Measurements from ENCODE around the gene MBD3L3.
A peak's percentile ranks its signal among the peaks of the same experiment; 100 is the strongest.
"Not testable (repeated sequence)": the region's sequence is repeated elsewhere in the genome, so short reads cannot be mapped to it uniquely, and the experiment has no call there.

MBD3L3 gene

DNA sequence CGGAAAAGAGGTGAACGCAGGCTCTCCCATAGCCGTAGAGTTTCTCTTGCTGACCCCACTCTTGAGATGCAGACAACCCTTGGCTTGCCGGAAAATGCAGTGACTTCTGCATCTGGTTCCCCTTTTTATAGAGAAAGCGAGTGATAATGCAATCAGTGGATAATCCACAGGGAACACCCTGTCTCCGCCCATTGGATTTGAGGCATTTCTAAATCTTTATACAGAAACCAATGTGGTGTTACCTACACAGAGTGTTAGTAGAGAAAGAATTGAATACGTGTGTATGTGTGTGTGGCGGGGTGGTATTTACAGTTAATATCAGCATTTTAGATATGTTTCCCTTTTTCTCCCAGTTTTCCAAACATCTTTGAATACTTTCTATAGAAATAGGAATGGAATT lies at the start of gene MBD3L3:
TSS of gene MBD3L3 (minus strand) at position 101 of the 400 bp plus-strand sequence. CDS start at position 30, 71 bp downstream.
- not testable (repeated sequence) for ATAC-seq; DNase-seq (ENCODE audit: low spot score in 2 of 2); H3K4me3 Mint-ChIP-seq; H3K9me3 Mint-ChIP-seq; H3K4me1 Mint-ChIP-seq; H3K27ac Mint-ChIP-seq; H3K36me3 Mint-ChIP-seq

DNA sequence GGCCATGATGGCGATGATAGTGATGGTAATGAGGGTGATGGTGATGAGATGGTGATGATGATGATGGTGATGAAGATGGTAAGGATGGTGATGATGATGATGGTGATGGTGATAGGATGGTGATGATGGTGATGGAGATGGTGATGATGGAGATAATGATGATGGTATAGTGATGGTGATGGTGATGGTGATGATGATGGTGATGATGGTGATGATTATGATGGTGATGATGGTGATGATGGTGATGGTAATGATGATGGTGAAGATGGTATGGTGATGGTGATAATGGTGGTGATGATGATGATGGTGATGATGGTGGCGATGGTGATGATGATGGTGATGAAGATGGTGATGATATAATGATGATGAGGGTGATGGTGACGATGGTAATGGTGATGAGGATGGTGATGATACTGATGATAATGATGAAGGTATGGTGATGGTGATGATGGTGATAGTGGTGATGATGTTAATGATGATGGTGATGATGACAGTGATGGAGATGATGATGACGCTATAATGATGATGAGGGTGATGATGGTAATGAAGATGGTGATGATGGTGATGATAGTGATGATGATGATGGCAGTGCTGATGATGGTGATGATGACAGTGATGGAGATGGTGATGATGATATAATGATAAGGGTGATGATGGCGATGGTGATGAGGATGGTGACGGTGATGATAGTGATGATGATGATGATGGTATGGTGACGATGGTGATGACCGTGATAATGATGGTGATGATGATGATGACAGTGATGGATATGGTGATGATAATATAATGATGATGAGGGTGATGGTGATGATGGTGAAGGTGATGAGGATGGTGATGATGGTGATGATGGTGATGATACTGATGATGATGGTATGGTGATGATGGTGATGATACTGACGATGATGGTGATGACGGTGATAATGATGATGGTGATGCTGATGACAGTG lies 48.5 kb upstream of the MBD3L3 start:
- H3K4me1 Mint-ChIP-seq: no peaks in the 10 kb centered on the region
- no peak overlapping the region for H3K4me3 Mint-ChIP-seq
- H3K9me3 Mint-ChIP-seq: no peaks in the 10 kb centered on the region
- ATAC-seq (no peak), DNase-seq (ENCODE audit: low spot score in 2 of 2) (no peak)
- no peaks in the 10 kb centered on the region for H3K36me3 Mint-ChIP-seq
- H3K27ac Mint-ChIP-seq: no peak overlapping the region

DNA sequence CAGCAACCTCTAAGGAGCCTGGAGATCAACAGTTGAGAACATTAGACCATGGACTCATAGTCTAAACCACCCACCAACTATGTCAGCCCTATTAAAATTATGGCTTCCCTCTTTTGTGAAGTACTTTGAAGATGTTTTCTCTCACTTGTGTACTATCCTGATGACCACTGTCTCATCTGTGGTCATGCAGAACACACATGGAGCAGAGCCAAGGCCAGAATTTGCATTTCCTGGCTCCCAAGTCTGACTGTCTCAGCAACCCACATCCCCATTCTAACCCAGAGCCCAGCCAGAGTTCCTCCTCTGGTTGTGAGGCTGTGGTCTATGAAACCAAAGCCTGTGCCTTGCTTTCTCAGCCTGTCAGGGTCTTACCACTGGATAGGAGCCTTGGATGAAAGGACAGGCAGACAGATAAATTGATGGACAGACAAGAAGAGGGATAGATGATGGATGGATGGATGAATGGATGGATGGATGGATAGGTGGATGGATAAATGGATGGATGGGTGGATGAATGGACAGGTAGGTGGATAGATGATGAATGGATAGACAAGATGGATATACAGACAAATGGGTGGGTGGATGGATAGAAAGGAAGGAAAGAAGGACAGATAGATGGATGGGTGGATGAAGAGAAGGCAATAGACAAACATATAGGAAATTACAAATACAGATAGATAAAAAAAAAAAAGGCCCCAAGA lies 46.4 kb upstream of the MBD3L3 start:
- Mint-ChIP-seq H3K36me3 (no peaks in the 10 kb centered on the region), H3K4me3 (no peak overlapping the region), H3K27ac (no peak overlapping the region), H3K4me1 (peaks cover under 1% of the 10 kb centered on the region), H3K9me3 (no peaks in the 10 kb centered on the region)
- ATAC-seq: no peak
- DNase-seq (ENCODE audit: low spot score in 2 of 2): no peak

DNA sequence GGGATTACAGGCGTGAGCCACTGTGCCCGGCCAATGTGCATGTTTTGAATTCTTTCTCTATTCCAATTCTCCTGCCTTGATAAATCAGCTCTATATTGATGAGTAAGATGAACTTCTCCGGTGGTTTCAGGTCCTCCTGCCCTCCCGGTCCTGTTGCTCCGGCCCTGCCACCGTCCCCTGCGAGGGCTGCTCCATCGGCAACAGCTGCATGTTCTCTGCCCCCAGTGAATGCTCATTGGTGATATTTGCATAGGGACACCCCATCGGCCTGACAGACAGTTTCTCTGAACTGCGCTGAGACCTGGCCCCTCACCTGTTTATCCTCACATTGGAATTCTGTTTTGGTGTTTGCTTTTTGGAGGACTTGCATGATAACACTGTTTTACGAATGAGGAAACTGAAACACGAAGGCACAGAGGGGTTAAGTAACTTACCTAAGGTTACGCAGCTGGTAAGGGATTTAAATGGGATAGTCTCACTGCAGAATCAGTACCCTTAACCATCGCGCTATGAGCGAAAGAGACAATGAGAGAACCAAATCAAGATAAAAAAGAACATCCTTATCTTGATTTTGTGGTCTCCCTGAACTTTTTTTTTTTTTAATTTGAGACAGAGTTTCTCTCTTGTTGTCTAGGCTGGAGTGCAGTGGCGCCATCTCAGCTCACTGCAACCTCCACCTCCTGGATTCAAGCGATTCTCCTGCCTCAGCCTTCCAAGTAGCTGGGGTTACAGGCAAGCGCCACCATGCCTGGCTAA lies 43.2 kb upstream of the MBD3L3 start:
- Mint-ChIP-seq H3K36me3 (peaks cover 6% of the 10 kb centered on the region), H3K27ac (no peak overlapping the region), H3K4me3 (no peak overlapping the region), H3K9me3 (peaks cover 11% of the 10 kb centered on the region), H3K4me1 (peaks cover 20% of the 10 kb centered on the region)
- ATAC-seq (no peak), DNase-seq (ENCODE audit: low spot score in 2 of 2) (no peak)

DNA sequence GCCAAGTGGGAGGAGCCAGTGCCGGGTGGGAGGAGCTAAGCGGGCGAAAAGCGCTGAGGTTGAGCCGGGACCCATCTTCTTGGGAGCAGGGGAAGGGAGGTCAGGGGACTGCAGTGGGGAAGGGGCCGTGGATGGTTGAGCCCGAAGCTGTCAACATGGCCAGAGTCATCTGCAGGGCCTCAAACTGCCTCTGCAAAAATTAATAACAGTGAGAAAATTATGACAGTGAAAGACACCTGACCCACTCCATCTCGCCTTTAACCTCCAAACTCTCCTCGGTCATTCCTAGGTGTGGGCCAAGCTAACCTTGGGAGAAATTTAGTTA lies 41.1 kb upstream of the MBD3L3 start:
- Mint-ChIP-seq H3K4me3 (peak overlapping the region; percentile 85), H3K4me1 (peaks cover 20% of the 10 kb centered on the region), H3K27ac (peak overlapping the region; percentile 94), H3K36me3 (peaks cover 6% of the 10 kb centered on the region), H3K9me3 (peaks cover 22% of the 10 kb centered on the region)
- ATAC-seq (no peak), DNase-seq (ENCODE audit: low spot score in 2 of 2) (no peak)

DNA sequence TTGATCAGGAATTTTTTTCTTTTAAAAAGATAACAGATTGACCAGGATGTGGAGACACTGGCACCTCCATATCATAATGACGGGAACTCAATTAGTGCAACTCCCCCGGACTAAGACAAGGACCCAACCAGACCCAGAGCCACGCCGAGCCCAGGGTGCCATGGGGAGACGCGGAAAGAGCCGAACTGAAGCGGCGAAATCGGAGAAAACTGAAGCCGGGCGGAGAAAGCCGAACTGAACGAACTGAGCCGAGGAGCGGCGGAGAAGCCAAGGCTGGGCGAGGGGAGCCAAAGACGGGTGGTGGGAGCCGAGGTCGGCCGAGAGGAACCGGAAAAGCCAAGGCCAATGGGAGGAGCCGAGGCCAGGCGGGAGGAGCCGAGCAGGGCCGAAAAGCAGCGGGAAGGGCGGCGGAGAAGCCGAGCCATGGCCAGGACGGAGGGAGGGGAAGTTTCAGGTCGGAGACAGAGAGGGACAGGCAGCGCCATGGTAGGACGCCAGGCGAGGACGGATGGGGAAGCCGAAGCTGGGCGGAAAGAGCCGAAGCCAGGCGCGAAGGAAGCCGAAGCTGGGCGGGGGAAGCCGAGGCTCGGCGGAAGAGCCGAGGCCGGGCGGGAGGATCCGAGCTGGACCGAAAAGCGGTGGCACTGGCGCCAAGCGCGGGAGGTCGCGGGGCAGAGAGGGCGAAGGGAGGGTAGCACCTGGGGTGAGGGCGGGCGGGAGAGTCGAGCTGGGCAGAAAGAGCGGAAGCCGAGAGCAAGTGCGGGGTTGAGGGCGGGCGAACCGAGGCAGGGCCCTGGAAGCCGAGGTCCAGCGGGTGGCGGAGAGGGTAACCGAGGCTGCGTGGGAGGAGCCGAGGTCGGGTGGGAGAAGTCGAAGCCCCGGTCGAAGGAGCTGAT lies 40.5 kb upstream of the MBD3L3 start:
- H3K4me3 Mint-ChIP-seq: peak overlapping the region; percentile 85
- H3K4me1 Mint-ChIP-seq: peaks cover 20% of the 10 kb centered on the region
- ATAC-seq: peak; percentile 93
- DNase-seq (ENCODE audit: low spot score in 2 of 2): peak; percentile 88 to 96
- H3K36me3 Mint-ChIP-seq: peaks cover 6% of the 10 kb centered on the region
- H3K9me3 Mint-ChIP-seq: peaks cover 22% of the 10 kb centered on the region
- peak overlapping the region; percentile 94 for H3K27ac Mint-ChIP-seq

DNA sequence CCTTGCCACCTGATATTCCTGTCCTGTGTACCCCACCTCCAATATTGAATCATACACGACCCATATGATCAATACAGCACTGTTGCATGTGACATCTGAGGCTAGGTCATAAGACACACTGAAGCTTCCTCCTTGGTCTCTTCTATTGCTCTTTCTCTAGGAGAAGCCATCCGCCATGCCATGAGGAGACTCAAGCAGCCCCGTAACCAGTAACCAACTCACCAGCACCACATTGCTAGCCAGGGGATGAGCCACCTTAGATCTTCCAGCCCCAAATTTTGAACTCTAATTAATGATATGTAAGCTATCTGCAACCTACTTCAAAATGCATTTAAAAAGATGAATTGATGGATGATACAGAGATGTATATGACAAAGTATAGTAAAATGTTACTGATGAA lies 39.6 kb upstream of the MBD3L3 start:
- Mint-ChIP-seq H3K36me3 (peaks cover 6% of the 10 kb centered on the region), H3K9me3 (peaks cover 22% of the 10 kb centered on the region), H3K27ac (peak overlapping the region; percentile 94), H3K4me1 (peaks cover 20% of the 10 kb centered on the region), H3K4me3 (peak overlapping the region; percentile 85)
- ATAC-seq (no peak), DNase-seq (ENCODE audit: low spot score in 2 of 2) (no peak)

DNA sequence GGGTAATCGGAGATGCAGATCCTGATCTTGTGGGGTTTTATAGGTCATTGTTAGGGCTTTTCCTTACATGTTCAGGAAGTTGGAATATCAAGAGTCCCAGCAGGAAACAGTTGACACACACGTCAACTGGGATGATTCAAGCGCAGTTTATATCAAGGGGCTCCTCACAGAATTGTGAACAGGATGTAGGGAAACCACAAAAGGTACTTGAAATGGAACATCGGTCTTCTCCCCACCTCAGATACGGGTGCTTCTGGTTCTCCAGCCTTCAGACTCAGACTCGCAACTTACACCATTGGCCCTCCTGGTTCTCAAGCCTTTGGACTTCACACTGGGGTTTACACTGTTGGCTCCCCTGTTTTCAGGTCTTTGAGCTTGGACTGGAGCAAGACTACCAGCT lies 30.5 kb upstream of the MBD3L3 start:
- DNase-seq (ENCODE audit: low spot score in 2 of 2) (no peak), ATAC-seq (no peak)
- no peak overlapping the region for H3K4me3 Mint-ChIP-seq
- no peaks in the 10 kb centered on the region for H3K4me1 Mint-ChIP-seq
- H3K36me3 Mint-ChIP-seq: peaks cover 19% of the 10 kb centered on the region
- H3K9me3 Mint-ChIP-seq: peaks cover 14% of the 10 kb centered on the region
- H3K27ac Mint-ChIP-seq: no peak overlapping the region

DNA sequence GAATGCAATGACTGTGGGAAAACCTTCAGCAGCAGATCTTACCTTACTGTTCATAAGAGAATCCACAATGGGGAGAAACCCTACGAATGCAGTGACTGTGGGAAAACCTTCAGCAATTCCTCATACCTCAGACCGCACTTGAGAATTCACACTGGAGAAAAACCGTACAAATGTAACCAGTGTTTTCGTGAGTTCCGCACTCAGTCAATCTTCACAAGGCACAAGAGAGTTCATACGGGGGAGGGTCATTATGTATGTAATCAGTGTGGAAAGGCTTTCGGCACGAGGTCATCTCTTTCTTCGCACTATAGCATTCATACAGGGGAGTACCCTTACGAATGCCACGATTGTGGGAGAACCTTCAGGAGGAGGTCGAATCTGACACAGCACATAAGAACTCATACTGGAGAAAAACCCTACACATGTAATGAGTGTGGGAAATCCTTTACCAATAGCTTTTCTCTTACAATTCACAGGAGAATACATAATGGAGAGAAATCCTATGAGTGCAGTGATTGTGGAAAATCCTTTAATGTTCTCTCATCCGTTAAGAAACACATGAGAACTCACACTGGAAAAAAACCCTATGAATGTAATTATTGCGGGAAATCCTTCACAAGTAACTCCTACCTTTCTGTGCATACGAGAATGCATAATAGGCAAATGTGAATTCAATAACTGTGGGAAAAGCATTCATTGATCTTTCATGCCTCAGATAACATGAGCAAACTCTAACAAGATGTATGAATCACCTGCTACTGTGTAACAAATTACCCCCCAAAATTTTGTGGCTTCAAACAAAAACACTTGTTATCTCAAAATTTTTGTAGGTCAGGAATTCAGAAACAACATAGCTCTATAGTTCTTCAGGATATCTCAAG lies 24.8 kb upstream of the MBD3L3 start:
- ATAC-seq (no peak), DNase-seq (ENCODE audit: low spot score in 2 of 2) (no peak)
- Mint-ChIP-seq H3K4me3 (no peak overlapping the region), H3K4me1 (no peaks in the 10 kb centered on the region), H3K9me3 (peaks cover 23% of the 10 kb centered on the region), H3K27ac (no peak overlapping the region), H3K36me3 (peaks cover 76% of the 10 kb centered on the region)

DNA sequence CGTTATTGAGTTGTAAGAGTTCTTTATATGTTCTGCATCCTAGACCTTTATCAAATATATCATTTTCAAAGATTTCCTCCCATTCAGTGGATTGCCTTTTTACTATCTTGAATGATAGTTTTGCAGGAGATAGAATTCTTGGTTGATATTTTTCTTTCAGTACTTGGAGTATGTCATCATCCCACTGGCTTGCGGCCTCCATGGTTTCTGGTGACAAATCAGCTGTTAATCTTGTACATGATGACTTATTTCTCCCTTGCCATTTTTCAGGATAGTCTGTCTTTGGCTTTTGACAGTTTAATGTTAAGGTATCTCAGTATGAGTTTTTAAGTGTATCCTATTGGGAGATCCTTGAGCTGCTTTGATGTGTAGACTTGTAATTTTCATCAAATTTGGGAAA lies 19.5 kb upstream of the MBD3L3 start:
- no peak overlapping the region for H3K27ac Mint-ChIP-seq
- ATAC-seq: no peak
- no peaks in the 10 kb centered on the region for H3K4me1 Mint-ChIP-seq
- no peak overlapping the region for H3K4me3 Mint-ChIP-seq
- no peak for DNase-seq (ENCODE audit: low spot score in 2 of 2)
- H3K36me3 Mint-ChIP-seq: peaks cover 100% of the 10 kb centered on the region
- peaks cover 14% of the 10 kb centered on the region for H3K9me3 Mint-ChIP-seq

DNA sequence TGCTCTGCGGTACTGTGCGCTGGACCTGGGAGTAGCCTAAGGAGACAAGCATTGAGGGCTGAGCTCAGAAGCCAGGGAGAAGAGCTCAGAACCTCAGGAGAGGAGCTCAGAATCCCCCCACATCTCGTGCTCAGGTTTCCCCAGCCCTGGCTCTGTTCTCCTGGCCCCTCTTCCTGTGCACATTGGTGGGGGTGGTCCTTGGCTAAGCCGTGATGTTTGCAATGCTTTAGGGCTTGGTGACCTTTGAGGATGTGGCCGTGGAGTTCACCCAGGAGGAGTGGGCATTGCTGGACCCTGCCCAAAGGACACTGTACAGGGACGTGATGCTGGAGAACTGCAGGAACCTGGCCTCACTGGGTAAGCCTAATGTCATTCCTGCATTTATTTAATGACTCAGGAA lies 17.7 kb upstream of the MBD3L3 start:
- no peak overlapping the region for H3K27ac Mint-ChIP-seq
- no peak overlapping the region for H3K4me3 Mint-ChIP-seq
- peaks cover 100% of the 10 kb centered on the region for H3K36me3 Mint-ChIP-seq
- ATAC-seq: no peak
- no peak for DNase-seq (ENCODE audit: low spot score in 2 of 2)
- peaks cover 9% of the 10 kb centered on the region for H3K9me3 Mint-ChIP-seq
- peaks cover 8% of the 10 kb centered on the region for H3K4me1 Mint-ChIP-seq

DNA sequence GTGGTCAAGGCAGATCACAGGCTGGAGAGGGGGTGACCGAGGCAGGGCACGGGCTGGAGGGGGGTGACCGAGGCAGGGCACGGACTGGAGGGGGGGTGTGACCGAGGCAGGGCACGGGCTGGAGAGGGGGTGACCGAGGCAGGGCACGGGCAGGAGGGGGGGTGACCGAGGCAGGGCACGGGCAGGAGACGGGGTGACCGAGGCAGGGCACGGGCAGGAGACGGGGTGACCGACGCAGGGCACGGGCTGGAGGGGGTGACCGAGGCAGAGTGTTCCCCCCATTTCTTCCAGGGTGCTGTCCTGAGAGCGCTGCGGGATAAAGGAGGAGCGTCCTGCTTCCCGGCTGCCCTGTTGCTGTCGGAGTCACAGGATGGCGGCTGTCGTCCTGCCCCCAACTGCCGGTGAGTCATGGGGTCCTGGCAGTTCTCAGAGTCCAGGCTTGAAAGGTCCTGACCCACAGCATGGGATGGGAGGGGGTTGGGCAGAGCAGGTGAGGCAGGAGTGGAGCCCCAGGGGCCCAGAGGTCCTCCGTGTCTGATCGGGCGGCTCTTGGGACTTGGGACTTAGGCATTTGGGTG lies 16.3 kb upstream of the MBD3L3 start:
- Mint-ChIP-seq H3K4me3 (no peak overlapping the region), H3K4me1 (peaks cover 8% of the 10 kb centered on the region), H3K36me3 (peaks cover 97% of the 10 kb centered on the region), H3K27ac (no peak overlapping the region), H3K9me3 (peaks cover 9% of the 10 kb centered on the region)
- no peak for DNase-seq (ENCODE audit: low spot score in 2 of 2)
- no peak for ATAC-seq

DNA sequence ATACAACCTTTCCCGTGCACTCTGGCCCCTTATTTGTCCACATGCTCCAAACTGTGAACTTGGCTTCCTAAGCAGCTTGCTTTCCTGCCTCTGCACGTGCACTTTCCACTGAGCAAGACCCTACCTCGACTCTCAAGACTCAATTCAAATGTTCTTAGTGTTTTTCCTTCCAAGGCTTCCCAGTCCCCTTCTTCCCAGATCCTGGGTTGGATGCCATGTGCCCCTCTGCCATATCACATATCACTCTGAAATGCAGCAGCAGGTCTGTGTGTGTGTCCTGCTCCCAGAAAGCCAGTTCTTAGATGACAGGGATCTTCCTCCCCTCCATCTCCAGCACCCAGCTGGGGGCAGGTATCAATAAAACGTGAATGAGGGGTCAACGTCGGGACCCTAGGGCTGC lies 14.1 kb upstream of the MBD3L3 start:
- H3K4me1 Mint-ChIP-seq: peaks cover 20% of the 10 kb centered on the region
- ATAC-seq: no peak
- H3K36me3 Mint-ChIP-seq: peaks cover 81% of the 10 kb centered on the region
- no peak overlapping the region for H3K4me3 Mint-ChIP-seq
- peak in 1 of 2 donors; percentile 35 for DNase-seq (ENCODE audit: low spot score in 2 of 2)
- H3K27ac Mint-ChIP-seq: no peak overlapping the region
- no peaks in the 10 kb centered on the region for H3K9me3 Mint-ChIP-seq

DNA sequence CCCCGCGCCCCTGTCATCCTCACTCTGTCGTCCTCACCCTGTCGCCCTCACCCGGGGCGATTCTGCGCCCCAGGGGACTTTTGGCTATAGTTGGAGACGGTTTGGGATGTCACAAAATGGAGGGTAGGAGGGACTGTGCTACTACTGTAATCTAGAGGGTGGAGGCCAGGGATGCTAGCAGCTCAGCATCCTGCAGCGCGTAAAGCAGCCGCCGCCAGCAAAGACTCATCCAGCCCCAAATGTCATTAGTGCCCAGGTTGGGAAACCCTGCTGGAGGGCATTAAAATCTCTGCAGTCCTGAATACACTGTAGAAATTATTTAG lies 11.4 kb upstream of the MBD3L3 start:
- DNase-seq (ENCODE audit: low spot score in 2 of 2) (no peak), ATAC-seq (peak; percentile 49)
- Mint-ChIP-seq H3K36me3 (peaks cover 54% of the 10 kb centered on the region), H3K27ac (peak overlapping the region; percentile 93), H3K9me3 (peaks cover 2% of the 10 kb centered on the region), H3K4me1 (peaks cover 20% of the 10 kb centered on the region), H3K4me3 (peak overlapping the region; percentile 95)
